ENCODE measurements around the gene MVB12A. TPM values are rescaled to one million over a fixed set of nuclear protein-coding genes. Genes with fewer than 3 reads are reported as not detected.

Gene MVB12A
- total RNA-seq, 6 donors from 2014 or later: 25.1 to 55.2 (median 49.1) TPM

GRCh38 chr19:17409990-17410389 is 9.9 kb upstream of the MVB12A start:
- Histone ChIP-seq H3K9me3 (no peaks in the 10 kb centered on the region), H3K36me3 (peaks cover 0 to 4% (median 0%) of the 10 kb centered on the region in 4 donors), H3K27ac (no peak overlapping the region), H3K4me1 (peaks cover 27 to 31% (median 28%) of the 10 kb centered on the region in 4 donors), H3K27me3 (no peaks in the 10 kb centered on the region), H3K4me3 (no peak overlapping the region)
- no peak for DNase-seq
- ATAC-seq (ENCODE audit: low FRiP score in 2 of 2): no peak
- 84 to 94% methylated on average over 9 of the region's 9 CpGs for WGBS, 2 donors
- no peak for TF ChIP-seq POLR2AphosphoS5 (IDR thresholded peaks at IDR 0.05)
- TF ChIP-seq CTCF (IDR thresholded peaks at IDR 0.05): no peak
- TF ChIP-seq EP300 (IDR thresholded peaks at IDR 0.05): no peak
- TF ChIP-seq POLR2A (IDR thresholded peaks at IDR 0.05): no peak

GRCh38 chr19:17411801-17412200 is 8.0 kb upstream of the MVB12A start:
- Histone ChIP-seq H3K27ac (peak overlapping the region; percentile 30 to 77 (median 66)), H3K4me1 (peaks cover 11 to 19% (median 15%) of the 10 kb centered on the region in 4 donors), H3K4me3 (no peak overlapping the region), H3K9me3 (no peaks in the 10 kb centered on the region), H3K36me3 (peaks cover 0 to 4% (median 0%) of the 10 kb centered on the region in 4 donors), H3K27me3 (no peaks in the 10 kb centered on the region)
- TF ChIP-seq POLR2AphosphoS5 (IDR thresholded peaks at IDR 0.05) (no peak), EP300 (IDR thresholded peaks at IDR 0.05) (no peak), CTCF (IDR thresholded peaks at IDR 0.05) (no peak), POLR2A (IDR thresholded peaks at IDR 0.05) (no peak)
- DNase-seq (peak in 1 of 2 donors; percentile 60), ATAC-seq (ENCODE audit: low FRiP score in 2 of 2) (no peak)
- 62 to 83% methylated on average over 8 to 11 of the region's 11 CpGs for WGBS, 2 donors

GRCh38 chr19:17414097-17414496 is 5.8 kb upstream of the MVB12A start:
- ATAC-seq (ENCODE audit: low FRiP score in 2 of 2) (no peak), DNase-seq (no peak)
- 91 to 93% methylated on average over 8 of the region's 8 CpGs for WGBS, 2 donors
- H3K27me3 ChIP-seq: no peaks in the 10 kb centered on the region
- H3K36me3 ChIP-seq: peaks cover 0 to 4% (median 0%) of the 10 kb centered on the region in 4 donors
- no peaks in the 10 kb centered on the region for H3K9me3 ChIP-seq
- H3K4me1 ChIP-seq: peaks cover 8 to 13% (median 10%) of the 10 kb centered on the region in 4 donors
- peak overlapping the region in 2 of 4 donors; percentile 75 to 77 for H3K27ac ChIP-seq
- no peak for TF ChIP-seq CTCF (IDR thresholded peaks at IDR 0.05)
- no peak for TF ChIP-seq POLR2AphosphoS5 (IDR thresholded peaks at IDR 0.05)
- TF ChIP-seq POLR2A (IDR thresholded peaks at IDR 0.05): no peak
- TF ChIP-seq EP300 (IDR thresholded peaks at IDR 0.05): no peak
- no peak overlapping the region for H3K4me3 ChIP-seq

- Histone ChIP-seq H3K4me1 (peaks cover 10 to 14% (median 13%) of the 10 kb centered on the region in 4 donors), H3K9me3 (no peaks in the 10 kb centered on the region), H3K4me3 (no peak overlapping the region), H3K36me3 (peaks cover 0 to 4% (median 0%) of the 10 kb centered on the region in 4 donors), H3K27ac (peak overlapping the region in 2 of 4 donors; percentile 1 to 21), H3K27me3 (no peaks in the 10 kb centered on the region)
- 61 to 71% methylated on average over 6 of the region's 6 CpGs for WGBS, 2 donors
- DNase-seq (no peak), ATAC-seq (ENCODE audit: low FRiP score in 2 of 2) (no peak)
- no peak for TF ChIP-seq EP300 (IDR thresholded peaks at IDR 0.05)
Measured at GRCh38 chr19:17415121-17415520, 4.7 kb upstream of the MVB12A start.

- DNase-seq: no peak
- Histone ChIP-seq H3K4me3 (peak overlapping the region in 1 of 4 donors; percentile 83), H3K9me3 (no peaks in the 10 kb centered on the region), H3K4me1 (peaks cover 7 to 22% (median 12%) of the 10 kb centered on the region in 4 donors), H3K27me3 (no peaks in the 10 kb centered on the region), H3K36me3 (peaks cover 0 to 10% (median 5%) of the 10 kb centered on the region in 4 donors), H3K27ac (peak overlapping the region in 2 of 4 donors; percentile 73 to 93)
- TF ChIP-seq POLR2A (IDR thresholded peaks at IDR 0.05) (no peak), POLR2AphosphoS5 (IDR thresholded peaks at IDR 0.05) (no peak), EP300 (IDR thresholded peaks at IDR 0.05) (no peak), CTCF (IDR thresholded peaks at IDR 0.05) (no peak)
- no peak for ATAC-seq (ENCODE audit: low FRiP score in 2 of 2)
- 65 to 68% methylated on average over 3 of the region's 3 CpGs for WGBS, 2 donors
Measured at GRCh38 chr19:17418710-17419109, 1.1 kb upstream of the MVB12A start.
